ENCODE measurements around the gene NOLC1.

- no peak for TF ChIP-seq CTCF (IDR thresholded peaks at IDR 0.05)
- no peak for TF ChIP-seq POLR2A (IDR thresholded peaks at IDR 0.05)
These were observed 29.0 kb upstream of the NOLC1 start for GRCh38 chr10:102123223-102123622.

Data from heart left ventricle (tissue), 13 donors.